Ovary (tissue), 3 donors: ENCODE data around the gene ZMYND11.

Experiments
- EP300 ChIP-seq: sonication (generic); formaldehyde crosslinking; IDR thresholded peaks from one replicate; pipeline ENCODE4 v1.6.1; 2017; ENCODE audit warnings: antibody characterized with exemption
- TF ChIP-seq, protein P1 (sequence below), 3 donors: fragments of 450-650 bp in 2 of 3; fragments of 200-600 bp in 1 of 3; IDR thresholded peaks; one replicate each; pipeline versions ENCODE4 v1.5.1 to v1.8.0; 2016 to 2022; ENCODE audit warnings: antibody characterized with exemption in 3 of 3, mild to moderate bottlenecking in 1 of 3
- donor health status: DM: no; HTN: no; CAD: no.

DNA sequence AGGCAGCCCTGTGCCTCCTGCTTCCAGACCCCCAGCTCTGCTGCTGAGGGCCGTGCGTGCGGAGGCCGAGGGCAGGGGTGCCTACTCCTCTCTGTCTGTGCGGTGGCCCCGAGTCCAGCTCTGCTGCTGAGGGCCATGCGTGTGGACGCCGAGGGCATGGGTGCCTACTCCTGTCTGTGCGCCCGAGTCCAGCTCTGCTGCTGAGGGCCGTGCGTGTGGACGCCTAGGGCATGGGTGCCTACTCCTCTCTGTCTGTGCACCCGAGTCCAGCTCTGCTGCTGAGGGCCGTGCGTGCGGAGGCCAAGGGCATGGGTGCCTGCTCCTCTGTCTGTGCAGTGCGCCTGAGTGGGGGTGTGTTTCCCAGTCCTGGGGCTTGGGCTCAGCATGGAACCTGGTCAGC lies 142.7 kb downstream of the ZMYND11 start:
- TF ChIP-seq, protein P1, sequence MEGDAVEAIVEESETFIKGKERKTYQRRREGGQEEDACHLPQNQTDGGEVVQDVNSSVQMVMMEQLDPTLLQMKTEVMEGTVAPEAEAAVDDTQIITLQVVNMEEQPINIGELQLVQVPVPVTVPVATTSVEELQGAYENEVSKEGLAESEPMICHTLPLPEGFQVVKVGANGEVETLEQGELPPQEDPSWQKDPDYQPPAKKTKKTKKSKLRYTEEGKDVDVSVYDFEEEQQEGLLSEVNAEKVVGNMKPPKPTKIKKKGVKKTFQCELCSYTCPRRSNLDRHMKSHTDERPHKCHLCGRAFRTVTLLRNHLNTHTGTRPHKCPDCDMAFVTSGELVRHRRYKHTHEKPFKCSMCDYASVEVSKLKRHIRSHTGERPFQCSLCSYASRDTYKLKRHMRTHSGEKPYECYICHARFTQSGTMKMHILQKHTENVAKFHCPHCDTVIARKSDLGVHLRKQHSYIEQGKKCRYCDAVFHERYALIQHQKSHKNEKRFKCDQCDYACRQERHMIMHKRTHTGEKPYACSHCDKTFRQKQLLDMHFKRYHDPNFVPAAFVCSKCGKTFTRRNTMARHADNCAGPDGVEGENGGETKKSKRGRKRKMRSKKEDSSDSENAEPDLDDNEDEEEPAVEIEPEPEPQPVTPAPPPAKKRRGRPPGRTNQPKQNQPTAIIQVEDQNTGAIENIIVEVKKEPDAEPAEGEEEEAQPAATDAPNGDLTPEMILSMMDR (IDR thresholded peaks at IDR 0.05): no peak
- no peak for TF ChIP-seq EP300
